HG02938 (cell line): Measurements from ENCODE around the gene PLCG1.

ENCODE experiments used
- ATAC-seq: cut with Tn5 transposase; IDR thresholded peaks from one replicate; pipeline ENCODE4 v1.9.1; 2021; ENCODE audit warnings: mild to moderate bottlenecking, moderate library complexity; ENCODE audit not compliant: unreplicated experiment

PLCG1 gene

DNA sequence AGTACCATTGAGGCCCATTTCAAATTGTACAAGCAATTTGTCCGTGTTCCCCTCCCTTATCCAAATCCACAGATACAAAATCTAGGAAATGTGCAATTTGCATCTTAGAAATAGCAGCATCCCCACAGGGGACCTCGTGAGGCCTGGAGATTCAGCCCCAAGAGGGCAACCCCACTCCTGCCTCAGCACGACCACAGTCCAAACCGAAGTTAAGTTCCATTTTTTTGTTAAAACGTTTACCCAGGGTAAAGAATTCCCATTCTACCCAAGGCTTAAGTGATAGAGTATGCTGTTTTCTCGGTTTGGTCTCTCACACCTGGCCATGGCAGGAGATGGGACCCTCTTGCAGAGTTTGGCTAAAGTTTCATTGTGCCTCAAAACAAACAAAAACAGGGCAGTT, 41.2 kb downstream of the PLCG1 start:
- no peak for ATAC-seq

GRCh38 chr20:41178904-41179432, 41.6 kb downstream of the PLCG1 start:
- ATAC-seq = no peak

- ATAC-seq = no peak
Measured at GRCh38 chr20:41179961-41180360, 42.6 kb downstream of the PLCG1 start.

DNA sequence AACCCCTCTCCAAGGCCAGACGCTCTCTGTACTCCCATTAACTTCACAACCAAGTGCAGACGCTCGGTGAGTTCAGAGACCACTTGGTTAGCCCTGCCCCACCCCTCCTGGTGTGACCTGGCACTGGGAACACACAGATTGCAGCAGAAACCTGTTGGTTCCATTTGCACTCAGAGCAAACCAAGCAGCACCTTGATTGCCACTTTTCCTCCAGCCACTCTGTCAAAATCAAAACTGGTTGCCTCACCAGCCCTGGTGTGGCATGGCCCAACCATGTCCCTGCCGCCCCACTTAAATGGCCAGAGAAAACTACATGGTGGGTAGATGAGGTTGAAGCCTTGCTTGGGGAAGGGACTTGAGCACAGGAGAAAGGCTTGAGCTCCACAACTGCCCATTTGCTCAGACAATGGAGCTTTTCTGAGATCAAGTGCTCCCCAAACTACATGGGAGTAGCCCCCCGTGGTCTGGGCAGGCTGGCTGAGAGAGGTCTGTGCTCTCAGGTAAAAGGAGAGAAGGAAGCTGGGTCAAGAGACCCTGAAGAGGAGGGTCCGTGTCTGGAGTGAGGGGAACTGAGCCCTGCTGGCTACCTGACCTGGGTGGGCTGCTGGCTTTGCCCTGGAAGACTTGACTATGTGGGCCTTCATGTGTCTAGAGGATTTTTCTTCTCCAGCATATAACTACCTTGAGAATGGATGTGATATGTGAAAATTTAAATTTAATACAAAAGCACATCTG, 43.4 kb downstream of the PLCG1 start:
- no peak for ATAC-seq

DNA sequence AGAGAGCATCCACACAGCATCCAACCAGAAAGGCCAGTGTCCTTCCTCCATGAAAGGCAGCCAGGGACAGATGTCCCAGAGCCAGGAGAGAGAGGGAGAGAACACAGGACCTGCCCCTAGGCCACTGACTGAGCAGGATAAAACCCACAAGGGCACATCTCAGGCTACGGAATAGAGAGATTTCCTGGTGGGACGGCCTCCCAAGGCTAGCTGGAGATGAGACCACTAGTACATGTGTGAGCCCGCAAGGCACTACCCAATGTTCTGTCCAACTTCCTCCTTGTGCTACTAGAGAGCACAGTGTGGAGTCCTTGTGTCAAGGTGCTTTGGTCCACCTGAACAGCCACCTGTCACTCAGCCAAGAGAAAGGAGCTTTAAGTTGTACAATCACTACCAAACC, 44.2 kb downstream of the PLCG1 start:
- ATAC-seq = no peak

DNA sequence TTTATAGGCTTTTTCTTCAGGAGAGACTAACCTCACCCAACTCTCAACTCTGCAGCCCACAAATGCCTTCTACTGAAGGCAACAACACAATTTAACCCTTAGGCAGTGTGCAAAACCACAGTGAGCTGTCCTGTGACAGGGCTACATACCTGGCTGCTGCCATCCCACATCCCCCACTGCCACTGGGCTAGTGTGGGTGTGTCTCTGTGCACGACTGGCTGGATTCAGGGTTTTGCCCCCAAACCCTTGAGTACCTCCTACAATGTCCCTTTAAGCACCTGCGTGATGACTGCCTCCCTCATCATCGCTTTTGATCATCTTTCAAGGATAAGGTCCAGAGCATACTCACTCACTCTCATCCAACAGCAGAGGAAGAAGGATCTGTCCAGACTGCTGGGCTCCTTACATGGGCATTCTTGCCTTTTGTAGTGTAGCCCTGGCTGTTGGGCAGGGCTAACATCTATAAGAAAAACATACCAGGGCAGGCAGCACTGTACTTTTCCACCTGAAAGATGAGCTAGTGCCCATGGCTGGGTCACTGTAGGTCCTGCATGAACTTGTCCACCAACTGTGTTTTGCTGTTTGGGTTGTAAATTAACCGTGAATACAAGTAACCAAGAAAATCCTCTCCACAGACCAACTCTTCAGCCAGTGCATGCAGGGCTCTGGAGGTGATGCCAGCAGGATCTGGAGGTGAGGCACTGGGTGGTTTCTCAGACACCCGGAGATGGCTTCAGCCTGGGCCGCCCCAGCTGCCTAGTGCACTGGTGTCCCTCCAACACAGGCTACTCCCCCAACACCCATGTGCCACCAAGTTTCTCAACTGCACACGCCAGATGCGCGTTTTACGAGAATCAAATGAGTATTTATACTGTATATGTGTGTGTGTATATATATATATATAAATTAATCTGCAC, 45.2 kb downstream of the PLCG1 start:
- no peak for ATAC-seq

DNA sequence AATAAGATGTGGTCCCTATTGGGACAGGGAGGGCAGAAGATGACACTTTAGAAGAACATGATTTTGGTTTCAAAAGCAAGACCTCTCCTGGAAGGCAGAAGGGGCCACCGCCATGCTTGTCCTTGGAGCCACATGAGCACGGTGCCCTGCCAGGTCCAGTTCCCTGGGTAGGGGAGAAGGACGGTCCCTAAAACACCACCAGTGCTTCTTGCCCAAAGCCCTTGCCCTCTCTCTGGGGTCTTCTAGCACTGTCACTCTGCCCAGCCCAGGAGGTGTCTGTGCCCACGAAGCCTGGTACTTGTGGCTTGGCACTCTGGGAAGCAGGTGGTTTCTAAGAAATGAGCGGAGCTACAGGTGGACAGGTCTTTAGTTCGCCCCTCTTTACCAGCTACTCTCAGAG, 46.0 kb downstream of the PLCG1 start:
- no peak for ATAC-seq

GRCh38 chr20:41183831-41184230, 46.5 kb downstream of the PLCG1 start:
- ATAC-seq = no peak

DNA sequence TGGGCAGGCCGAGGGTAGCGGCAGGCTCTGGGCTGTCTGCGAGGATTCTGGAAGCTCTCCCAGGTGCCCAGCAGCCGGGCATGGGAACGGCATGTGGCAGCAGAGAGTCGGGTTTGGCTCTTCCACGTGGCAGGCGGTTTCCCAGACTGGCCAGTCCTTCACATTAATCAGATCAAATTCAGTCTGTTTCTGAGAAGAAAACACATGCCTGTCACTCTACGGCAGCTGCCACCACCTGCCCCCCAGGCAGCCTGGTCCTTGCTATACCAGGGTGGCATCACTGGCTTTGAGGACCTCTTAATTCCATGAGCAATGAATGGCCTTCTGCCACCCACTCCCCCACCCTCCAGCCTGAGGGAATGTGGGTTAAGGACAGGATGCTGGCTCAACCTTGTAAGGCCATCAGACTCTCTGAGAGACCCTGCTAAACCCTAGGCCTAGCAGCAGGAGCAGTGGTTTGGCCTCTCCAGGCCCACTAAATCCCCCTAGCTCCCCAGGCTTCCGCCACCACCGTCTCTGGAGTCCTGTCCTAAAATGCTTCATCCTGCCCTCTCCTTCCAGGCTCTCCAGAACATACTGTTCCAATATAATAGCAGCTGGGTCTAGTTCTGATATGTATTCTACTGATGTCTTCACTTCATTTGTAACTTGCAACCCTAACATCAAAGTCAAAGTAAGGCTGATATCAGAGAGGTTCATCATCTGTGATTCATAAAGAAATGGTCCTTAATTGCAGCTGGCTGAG, 47.8 kb downstream of the PLCG1 start:
- ATAC-seq = no peak

GRCh38 chr20:41187668-41188067, 50.3 kb downstream of the PLCG1 start:
- ATAC-seq = no peak

GRCh38 chr20:41191562-41192500, 54.5 kb downstream of the PLCG1 start:
- no peak for ATAC-seq

DNA sequence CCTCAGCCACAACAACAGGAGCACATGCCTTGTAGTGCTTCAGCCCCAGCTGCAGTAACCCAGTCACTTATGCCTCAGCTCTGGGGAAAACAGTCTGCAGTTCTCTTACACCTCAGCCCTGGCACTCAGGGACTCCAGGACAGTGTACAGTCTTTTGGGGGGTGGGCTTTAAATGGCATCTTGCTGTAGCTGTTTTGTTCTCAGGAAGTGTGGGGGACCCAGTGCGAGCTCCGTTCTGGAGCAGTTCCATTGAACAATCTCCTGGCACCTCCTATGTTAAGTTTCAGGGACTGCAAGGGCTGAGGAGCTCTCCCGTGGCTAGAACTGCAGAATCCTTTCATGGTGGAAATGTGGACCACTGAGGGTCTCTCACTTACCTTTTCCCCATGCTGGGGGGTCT, 55.2 kb downstream of the PLCG1 start:
- ATAC-seq = no peak

- no peak for ATAC-seq
Measured at GRCh38 chr20:41196653-41197225, 59.4 kb downstream of the PLCG1 start.

GRCh38 chr20:41198443-41198842, 61.1 kb downstream of the PLCG1 start:
- ATAC-seq = no peak

DNA sequence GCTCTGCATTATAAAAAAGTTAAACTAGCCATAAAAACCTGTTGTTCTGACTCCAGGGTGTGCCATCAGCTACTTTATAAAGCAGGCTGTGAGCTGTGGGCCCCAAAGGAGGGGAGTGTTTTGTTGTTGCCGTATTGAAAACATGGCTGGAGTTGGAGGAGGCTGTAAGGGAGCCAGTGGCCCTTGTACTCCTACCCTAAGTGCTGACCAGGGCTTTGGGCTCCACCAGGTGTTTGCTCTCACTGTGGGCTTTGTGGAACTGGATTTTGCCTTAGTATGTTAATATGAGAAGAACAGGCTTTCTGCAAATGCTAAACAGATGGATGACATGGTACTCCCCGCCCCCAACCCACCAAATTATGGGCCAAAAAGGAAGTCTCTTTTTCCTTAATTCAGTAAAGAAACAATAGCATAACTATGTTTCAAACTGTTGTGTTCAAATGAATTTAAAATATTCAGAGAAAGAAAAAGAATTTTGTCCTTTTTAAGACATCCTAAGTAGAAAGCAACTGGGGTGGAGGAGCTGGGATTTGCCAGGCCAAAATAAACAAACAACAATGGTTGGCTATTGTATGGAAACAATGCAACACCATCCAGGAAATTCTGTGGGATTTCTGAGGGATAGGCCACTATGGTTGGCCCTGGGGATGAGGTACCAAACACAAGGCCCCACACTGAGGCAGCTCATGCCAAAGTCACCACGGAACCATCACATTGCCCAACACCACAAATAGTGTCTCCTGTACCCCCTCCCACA, 63.3 kb downstream of the PLCG1 start:
- ATAC-seq = no peak

- ATAC-seq = no peak
Measured at GRCh38 chr20:41201760-41202159, 64.4 kb downstream of the PLCG1 start.

DNA sequence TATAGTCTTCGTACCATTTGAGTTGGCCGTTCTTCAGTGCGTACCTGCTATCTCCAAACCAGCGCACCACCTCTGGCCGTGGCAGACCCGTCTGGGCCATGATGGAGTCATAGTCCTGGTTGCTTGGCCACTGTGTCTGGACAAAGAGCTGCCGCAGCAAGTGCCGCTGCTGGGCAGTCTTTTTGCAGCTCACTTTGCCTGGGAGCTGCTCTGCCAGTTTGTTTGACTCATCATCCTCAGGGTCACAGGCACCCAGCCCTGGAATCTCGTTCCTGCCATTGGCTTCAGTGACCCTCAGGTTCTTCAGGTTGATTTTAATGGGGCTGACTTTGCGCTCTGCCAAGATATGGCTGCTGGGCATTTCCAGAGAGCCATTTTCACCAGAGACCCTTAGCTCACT, 65.1 kb downstream of the PLCG1 start:
- no peak for ATAC-seq

GRCh38 chr20:41203660-41204059, 66.3 kb downstream of the PLCG1 start:
- no peak for ATAC-seq
